Measurements from ENCODE around the gene SETD1A.

Gene SETD1A

DNA sequence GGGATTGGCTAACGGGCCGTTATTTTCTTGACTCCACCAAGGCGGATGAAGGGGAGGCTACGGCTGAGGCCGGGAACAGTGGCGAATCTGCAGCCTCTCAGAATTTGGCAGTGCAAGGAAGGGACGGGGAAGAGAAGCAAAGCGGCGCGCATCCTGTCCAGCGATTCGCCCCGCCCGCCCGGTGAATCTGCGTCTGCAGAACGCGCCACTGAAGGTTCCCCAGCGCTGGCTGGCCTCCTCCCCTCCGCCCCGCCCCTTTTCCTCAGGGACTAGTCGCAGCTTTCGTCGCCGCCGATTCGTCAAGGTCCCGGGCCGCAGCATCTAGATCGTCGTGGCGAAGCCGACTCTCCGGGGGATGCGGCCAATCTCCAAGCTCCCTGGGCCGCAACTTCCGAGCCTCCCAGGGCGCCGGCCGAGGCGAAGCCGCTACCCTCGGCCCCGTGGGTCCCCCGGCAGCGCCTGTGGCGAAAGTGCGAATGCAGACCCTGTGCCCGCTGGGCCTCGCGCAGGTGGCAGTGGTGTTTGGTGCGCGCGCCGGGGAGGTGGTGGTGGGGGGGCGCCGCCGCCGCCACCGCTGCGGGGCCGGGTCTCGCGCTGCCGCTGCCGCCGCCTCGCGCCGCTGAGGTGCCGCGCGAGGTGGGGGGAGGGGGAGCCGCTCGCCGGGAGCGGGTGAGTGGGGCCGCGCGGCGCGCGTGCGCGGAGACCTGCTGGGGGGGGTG, at the start of gene SETD1A:
Gene SETD1A, plus strand, starts transcription at position 299 of the 719 bp plus-strand sequence. CDS start 978 bp downstream, outside the sequence.
- peak; percentile 96 to 97 for DNase-seq

DNA sequence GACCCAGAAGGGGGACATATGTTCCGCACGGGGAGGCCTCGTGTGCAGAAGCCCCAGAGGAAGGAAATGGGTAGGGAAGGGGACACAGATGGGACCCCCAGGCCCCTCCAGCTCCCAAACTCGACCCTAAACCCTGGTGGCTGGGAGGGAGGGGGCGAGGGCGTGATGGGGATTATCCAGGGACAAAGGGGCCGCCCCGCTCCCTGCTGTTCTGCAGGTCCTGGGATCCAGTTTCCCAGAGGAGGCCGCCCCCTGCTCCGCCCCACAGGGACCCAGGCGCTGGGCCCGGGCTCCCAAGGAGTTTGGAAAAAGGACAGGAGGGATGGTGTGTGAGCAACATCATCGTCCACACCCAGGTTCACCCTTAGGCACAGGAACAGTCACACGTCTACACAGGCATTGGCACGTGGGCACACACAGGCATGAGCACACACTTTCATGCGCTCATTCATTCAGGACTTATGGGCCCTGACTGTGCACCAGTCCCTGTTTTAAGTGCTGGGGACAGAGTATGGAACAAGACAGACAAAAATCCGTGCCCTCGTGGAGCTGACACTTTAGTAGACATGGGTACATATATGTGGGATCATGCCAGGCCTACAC, 47.0 kb upstream of the SETD1A start:
- DNase-seq, result no peak

DNA sequence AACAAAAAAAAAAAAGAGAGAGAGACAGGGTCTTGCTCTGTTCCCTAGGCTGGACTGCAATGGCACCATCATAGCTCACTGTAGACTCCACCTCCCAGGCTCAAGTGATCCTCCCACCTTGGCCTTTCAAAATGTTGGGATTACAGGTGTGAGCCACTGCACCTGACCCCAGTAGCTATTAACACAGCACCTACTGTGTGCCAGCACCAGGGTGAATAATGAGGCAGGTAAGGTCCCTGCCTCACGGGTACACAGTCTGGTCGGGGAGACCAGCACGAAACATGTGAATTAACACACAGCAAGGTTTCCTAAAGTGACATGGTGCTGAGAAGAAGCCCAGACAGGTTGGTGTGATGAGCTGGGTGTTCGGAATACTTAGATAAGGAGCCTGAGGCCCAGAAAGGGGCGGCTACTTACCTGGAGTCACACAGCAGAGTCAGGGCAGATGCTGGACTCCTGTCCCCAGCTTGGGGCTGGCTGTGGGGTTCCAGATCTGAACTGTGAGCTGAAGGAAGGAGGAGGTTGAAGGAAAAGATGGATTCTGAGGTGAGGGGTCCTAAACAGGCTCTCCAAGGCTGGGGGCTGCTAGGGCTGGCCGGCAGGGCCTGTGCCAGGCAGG, 44.7 kb upstream of the SETD1A start:
- no peak for DNase-seq

DNA sequence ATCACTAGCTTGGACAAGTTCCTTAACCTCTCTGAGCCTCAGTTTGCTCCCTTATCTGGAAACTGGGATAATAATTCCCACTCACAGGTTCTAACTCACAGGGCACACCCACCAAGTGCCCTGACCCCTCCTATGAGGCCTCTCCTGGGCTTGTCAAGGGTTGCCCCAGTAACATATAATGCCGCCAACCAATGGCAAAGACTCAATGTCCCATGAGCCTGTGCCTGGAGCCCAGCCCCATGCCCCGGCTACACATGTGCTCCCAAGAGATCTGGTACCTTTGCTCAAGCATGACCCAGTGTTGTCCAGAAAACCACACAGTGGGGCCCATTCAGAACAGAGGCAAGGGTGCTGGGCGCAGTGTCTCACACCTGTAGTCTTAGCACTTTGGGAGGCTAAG, 42.7 kb upstream of the SETD1A start:
- no peak for DNase-seq

DNA sequence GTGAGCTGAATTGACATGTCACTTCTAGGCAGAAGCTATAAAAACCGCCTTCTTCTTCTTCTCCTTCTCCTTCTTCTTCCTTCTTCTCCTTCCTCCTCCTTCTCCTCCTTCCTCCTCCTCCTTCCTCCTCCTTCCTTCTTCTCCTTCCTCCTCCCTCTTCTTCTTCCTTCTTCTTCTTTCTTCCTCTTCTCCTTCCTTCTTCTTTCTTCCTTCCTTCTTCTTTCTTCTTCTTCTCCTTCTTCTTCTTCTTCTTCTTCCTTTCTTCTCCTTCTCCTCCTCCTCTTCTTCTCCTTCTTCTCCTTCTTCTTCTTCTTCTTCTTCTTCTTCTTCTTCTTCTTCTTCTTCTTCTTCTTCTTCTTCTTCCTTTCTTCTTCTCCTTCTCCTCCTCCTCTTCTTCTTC, 38.9 kb upstream of the SETD1A start:
- no peak for DNase-seq

DNA sequence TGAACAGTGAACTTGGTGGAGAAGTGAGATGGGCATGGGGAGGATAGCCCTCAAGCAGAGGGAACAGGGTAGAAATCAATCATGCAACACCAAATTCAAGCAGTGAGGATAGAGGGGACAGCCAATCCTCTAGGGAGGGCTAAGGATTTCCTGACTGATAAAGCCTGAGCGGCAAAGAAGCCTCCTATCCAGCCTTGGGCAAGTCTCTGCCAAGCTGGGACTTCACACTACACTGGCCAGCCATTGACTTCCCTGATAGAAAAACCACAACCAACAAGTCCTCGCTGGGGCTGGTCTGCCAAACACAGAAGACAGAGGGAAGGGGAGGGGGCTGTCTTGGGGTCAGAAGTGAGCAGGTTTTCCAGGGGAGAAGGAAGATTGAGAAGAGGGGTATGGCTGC, 36.7 kb upstream of the SETD1A start:
- no peak for DNase-seq

DNA sequence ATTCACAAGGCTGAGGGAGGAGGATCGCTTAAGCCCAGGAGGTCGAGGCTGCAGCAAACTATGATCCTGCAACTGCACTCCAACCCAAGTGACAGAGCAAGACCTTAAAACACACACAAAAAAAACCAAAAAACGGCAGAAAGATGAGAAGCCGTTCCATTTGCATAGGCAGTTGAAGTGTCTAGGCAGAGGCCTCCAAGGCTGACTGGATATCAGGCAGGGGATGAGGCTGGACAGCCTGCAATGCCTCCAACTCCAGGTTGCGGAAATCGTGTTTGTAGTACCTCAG, 36.2 kb upstream of the SETD1A start:
- DNase-seq, result no peak

DNA sequence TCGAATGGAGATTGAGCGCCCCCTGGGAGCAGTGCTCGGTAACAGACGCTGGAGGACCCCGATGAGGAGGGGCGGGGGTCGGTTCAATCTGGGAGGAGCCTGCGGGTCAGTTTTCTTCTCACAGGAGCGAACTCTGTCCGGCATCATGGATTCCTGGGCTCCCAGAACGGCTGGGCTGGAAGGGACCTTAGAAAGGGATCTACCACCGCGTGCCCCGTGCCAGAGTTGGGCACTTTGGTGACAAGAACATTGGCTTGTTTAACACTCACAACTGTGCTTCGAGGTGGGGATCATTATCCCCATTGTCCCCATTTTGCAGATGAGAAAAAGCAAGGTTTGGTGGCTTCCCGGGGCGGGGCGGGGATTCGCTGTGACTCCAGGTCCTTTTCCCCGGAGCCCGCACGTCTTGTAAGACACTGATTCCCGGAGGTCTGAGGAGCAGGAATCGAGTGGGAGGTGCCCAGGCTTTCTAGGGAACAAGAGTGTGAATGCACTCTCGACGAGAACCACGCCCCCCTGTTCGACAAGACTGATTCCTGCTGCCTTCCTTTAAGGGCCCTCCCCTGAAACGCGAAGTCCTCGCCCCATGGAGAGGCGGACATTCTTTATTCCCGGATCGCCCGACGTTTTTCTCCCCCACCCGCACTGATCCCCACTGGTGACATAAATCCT, 35.7 kb upstream of the SETD1A start:
- peak; percentile 86 to 90 for DNase-seq

DNA sequence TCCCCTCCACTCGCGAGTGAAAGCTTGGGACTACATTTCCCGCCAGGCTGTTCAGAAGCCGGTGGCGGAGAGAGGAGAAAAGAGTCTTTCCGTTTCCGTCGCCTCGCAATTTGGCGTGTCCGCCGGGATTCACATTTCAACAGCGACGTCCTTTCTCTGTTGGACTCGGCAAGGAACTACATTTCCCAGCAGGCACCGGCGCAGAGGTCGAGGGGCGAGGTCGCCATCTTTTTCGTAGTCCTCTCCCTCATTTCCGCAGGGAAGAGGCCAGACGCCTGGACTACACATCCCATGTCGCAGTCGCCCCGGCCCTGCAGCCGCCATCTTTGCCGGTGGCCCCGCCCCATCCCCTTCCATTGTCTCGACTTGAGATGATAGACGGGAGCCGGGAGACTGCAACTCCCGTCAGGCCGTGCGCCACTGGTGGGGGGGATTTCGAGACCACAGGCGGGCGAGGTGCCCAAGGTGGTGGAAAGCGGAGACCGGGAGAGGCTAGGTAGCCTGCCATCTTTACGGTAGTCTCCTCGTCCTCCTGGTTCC, 35.1 kb upstream of the SETD1A start:
- peak; percentile 100 for DNase-seq

DNA sequence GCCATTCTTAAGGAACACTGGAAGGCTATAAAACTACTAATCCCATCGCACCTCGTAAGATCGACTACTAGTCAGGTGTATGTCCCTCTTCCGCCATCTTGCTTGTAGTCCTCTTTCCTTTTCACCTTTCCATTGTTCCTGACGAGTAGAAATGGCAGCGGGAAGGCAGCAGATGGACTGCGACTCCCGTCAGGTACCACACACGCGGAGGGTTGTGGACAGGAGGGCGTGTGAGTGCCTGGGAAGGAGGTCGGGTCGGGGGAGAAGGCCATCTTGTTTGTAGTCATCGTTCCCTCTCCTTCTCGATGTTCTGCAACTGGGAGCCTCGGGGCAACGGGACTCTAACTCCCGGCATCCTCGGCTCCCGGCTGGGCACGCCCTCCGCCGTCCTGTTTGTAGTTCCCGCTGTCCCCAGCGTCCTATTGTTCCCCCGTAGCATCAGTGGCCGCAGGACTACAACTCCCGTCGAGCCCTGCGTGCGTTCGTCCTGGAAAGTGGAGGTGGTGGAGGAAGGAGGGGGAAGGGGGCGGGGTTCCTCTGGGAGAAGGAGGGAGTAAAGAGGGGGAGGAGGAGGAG, 34.5 kb upstream of the SETD1A start:
- DNase-seq, result peak; percentile 97 to 98

DNA sequence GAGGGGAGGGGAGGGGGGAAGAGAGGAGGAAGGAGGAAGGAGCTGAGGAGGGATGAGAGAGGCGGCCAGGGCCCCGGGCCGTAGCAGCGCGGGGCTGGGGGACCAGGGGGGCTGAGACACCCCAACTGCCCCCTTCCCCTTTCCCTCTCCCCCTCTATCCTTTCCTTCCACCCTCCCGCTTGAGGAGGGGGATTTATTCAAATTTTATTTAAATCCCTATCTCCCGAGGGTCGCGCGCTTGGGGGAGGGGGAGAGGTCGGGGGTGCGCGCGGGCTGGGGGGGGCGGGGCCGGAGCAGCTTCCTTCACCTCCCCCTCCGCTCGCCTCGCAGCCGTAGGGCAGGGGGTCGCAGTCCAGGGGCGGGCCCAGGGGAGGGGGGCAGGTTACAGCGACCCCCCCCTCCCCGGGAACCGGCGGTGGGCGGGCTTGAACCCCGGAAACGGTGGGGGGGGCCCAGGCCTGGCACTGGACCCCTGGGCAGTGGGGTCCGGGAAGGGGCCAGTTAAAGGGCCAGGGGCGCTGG, 33.9 kb upstream of the SETD1A start, which contains the start of gene FBXL19:
Gene FBXL19, plus strand, starts transcription at position 19 of the 522 bp plus-strand sequence. CDS start 2,183 bp downstream, outside the sequence.
- no peak for DNase-seq

DNA sequence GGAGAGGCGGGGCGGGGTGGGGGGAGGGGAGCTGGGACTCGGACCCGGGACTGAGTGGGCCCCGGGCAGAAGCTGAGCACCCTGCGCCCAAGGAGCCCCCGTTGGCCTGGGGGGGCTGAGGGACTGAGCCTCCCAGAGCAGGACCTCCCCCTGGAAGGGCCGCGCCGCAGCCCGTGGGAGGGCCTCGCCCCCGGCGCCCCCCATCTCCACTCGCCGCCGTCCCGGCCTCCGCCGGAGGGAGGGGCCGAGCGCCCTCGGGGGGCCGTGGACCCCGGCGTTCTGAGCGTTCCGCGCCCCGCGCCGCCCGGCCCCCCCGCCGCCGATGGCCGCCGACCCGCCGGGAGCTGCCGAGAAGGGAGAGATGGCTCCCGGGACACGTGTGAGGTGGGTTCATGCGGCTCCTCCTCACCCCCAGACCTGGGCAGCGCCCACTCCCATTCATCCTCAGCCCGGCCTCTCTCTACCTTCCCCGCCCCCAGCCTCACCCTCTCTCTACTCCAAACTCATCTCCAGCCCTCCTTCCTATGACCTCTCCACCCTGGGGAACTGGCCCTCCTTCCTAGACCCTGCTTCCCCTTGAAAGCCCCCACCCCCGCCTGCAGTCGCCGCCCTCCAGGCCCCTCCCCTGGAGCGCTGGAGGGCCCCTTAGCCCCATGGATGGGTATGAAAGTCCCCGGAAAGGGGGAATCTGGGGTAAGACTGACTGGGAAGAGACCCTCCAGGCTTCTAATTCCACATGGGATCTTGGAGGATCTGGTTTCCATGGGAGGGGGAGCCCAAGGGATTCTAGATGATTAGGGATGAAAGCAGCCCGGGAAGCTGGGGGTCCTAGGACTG, 33.3 kb upstream of the SETD1A start:
- DNase-seq, result no peak

DNA sequence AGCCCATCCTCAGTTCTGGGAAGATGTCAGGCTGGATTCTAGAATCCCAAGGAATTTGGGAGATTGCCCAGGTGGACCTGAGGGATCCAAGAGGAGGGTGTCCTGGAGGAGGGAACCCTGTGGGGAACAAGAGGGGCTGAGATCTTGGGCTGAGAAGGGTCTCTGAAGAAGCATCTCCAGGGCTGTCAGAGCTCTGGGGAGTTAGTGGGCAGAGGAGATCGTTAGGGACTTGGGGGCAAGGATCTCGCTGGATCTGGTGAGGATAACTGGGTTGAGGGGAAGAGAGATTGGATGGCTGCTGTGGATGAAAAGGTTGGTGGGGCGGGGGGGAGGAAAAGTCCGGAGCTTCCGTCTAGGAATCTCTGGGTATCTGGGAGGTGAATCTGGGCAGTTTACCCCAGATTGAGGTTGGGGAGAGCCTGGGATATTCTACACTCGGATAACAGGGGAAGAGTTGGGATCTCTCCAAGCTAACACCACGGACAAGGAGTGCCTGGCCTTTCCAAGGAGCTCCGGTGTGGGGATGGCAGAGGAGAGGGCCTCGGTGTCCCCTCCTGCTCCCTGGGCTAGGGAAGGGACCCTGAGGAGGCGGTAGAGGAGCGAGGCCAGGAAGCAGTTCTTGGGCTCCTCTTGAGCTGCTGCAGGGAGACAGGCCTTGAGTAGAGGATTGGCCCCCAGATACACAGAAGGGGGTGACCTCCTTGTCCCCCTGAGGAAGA, 32.5 kb upstream of the SETD1A start:
- DNase-seq, result no peak

DNA sequence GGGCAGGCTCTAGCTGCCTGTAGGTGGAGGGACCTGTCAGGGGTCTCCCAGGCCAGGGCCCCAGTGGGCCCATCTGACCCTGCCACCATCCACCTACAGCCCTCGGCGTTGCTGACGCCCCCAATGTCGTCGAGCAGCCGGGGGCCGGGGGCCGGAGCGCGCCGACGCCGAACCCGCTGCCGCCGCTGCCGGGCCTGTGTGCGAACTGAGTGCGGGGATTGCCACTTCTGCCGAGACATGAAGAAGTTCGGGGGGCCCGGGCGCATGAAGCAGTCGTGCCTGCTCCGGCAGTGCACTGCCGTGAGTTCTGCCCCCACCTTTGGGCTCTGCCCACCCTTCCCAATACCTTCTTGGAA, 31.9 kb upstream of the SETD1A start:
- DNase-seq, result no peak

DNA sequence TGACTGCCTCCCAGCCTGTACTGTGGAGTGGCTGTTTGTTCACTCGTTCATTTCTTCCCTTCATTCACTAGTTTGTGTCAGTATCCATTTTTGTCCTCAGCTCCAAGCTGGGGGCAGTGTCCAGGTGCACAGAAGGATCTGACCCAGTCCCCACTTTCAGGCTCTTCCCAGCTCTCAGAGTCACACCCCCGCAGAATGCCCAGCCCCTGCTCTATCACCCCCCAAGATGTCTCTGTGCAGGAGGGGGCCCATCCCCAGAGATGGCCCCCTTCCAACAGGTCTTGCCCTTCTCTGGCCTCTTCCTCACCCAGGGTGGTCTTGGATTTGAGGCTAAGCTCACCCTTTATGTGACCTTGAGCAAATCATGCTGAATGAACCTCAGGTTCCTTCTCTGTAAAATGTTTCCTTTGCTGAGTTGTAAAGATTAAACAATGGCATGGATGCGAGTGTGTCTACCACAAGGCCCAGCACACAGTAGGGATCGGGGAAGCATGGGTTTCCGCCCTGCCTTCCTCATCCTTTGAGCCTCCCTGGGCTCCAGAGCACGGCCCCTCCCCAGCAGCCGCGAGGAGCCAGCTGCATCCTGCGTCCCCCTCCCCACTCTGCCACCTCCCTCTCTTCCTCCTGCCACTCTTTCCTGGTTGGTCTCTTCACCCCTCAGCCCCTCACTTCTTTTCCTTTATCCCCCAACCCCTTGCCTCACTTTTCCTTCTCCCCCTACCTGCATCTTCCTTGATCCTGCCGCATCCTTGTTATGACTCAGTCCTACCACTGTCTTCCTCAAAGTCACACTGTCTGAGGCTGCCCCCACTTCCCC, 31.4 kb upstream of the SETD1A start:
- DNase-seq, result no peak

DNA sequence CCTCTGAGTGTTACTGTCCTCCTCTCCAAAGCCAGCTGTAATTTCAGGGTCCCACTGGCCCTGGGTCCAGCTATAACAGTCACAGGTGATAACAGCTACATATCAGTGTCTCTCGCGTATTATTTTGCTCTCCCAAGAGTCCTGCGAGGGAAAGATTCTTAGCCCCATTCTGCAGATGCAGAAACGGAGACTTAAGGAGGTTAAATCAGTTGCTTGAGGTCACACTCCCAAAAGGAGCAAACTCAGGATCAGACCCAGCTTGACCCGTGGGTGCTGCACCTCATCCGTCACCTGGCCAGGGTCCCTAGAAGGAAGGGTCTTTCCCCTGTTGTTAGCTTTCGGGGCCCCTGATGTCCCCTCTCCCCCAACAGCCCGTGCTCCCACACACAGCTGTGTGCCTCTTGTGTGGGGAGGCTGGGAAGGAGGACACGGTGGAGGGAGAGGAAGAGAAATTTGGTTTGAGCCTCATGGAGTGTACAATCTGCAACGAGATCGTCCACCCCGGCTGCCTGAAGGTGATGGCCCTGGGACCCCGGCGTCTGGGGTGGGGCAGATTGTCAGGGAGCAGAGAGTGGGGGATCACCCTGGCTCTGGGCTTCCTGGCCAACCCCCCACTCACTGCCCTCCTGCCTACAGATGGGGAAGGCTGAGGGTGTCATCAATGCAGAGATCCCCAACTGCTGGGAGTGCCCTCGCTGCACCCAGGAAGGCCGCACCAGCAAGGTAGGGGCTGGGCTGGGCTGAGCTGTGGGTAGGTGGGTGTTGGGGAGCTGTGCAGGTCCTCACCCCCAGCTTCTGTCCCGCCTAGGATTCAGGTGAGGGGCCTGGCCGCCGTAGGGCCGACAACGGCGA, 30.4 kb upstream of the SETD1A start:
- no peak for DNase-seq

DNA sequence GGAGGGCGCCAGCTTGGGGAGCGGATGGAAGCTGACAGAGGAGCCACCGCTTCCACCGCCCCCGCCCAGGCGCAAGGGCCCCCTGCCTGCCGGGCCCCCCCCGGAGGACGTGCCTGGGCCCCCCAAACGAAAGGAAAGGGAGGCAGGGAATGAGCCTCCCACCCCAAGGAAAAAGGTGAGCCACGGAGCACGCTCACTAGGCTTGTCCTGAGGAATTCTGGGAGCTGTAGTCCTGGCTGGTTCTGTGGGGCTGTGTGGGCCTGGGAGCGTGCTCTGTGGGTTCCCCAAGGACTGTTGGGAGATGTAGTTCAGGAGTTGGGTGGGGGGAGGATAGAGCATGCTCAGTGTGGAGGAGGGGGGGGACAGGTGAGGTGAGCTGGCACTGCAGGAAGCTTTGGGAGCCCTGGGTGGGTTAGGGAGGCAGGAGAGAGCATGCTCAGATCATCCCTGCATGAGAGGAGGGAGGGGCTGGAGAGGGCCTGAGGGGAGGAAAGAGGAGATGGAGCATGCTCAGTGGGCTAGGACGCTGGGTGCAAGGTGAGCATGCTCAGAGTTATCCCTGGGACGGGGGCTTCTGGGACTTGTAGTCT, 29.7 kb upstream of the SETD1A start:
- peak; percentile 46 to 59 for DNase-seq

DNA sequence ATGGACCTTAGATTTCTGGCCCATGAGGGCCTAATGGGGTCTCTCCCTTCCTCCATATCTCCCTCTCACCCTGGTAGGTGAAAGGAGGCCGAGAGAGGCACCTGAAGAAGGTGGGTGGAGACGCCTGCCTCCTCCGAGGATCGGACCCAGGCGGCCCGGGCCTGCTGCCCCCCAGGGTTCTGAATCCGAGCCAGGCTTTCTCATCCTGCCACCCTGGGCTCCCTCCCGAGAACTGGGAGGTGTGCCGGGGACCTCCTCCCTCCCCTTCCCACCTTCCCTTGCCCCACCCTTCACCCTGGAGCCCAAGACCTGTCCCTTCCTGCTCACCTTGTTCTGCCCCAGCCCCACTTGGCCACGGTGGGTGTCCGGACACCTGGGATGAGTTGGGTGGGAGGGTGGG, 29.2 kb upstream of the SETD1A start:
- no peak for DNase-seq

DNA sequence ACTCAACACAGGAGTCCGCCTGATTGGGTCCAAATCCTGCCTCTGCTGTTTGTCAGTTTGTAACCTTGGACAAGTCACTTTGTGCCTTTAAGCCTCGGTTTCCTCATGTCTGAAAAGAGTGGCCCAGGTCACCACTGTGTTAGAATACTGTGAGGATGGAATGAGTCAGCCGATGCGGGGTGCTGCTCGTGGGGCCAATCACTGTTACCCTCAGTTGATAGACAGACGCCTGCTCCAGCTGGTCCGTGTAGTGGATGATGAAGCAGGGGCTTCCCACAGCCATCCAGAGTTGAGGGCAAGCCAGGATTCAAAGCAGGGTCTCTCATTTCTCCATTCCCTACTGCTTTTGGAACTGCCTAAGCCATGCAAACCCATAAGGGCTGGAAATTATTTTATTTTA, 28.4 kb upstream of the SETD1A start:
- DNase-seq, result no peak

Measured in CD4-positive, alpha-beta T cell treated with Interferon alpha-2 for 1 hour (primary cell).